SKM-1 treated with dmso at 0.1 percent for 144 hours (cell line): Measurements from ENCODE around the gene MYL11.
A peak's percentile ranks its signal among the peaks of the same experiment; 100 is the strongest.

Experiments used
- DNase-seq: peaks from one replicate; lab custom pipeline; 2025; ENCODE audit not compliant: unreplicated experiment; lab: John Stamatoyannopoulos, UW

MYL11 gene

GRCh38 chr16:30353438-30354129 lies 21.0 kb upstream of the MYL11 start:
- DNase-seq = no peak

GRCh38 chr16:30354423-30355143 lies 20.0 kb upstream of the MYL11 start:
- no peak for DNase-seq

GRCh38 chr16:30355144-30355953 lies 19.3 kb upstream of the MYL11 start, which contains the start of gene CD2BP2:
Gene CD2BP2 (minus strand): TSS chr16:30355308. CDS start chr16:30354681, 627 bp downstream.
- peak; percentile 98 for DNase-seq

GRCh38 chr16:30355954-30356308 lies 18.7 kb upstream of the MYL11 start:
- no peak for DNase-seq

GRCh38 chr16:30356401-30357084 lies 18.1 kb upstream of the MYL11 start:
- DNase-seq = no peak

GRCh38 chr16:30357085-30357714 lies 17.4 kb upstream of the MYL11 start:
- DNase-seq = no peak

GRCh38 chr16:30357715-30358576 lies 16.7 kb upstream of the MYL11 start:
- no peak for DNase-seq

- DNase-seq = no peak
Measured at GRCh38 chr16:30358577-30358936, 16.0 kb upstream of the MYL11 start.

- DNase-seq = no peak
Measured at GRCh38 chr16:30358990-30359870, 15.4 kb upstream of the MYL11 start.

GRCh38 chr16:30359871-30360170 lies 14.8 kb upstream of the MYL11 start:
- no peak for DNase-seq

- no peak for DNase-seq
Measured at GRCh38 chr16:30361180-30361579, 13.4 kb upstream of the MYL11 start.

GRCh38 chr16:30365200-30365599 lies 9.4 kb upstream of the MYL11 start:
- DNase-seq = no peak

GRCh38 chr16:30366511-30366910 lies 8.1 kb upstream of the MYL11 start:
- no peak for DNase-seq

GRCh38 chr16:30367349-30368009 lies 7.1 kb upstream of the MYL11 start:
- DNase-seq = no peak

GRCh38 chr16:30368122-30368791 lies 6.3 kb upstream of the MYL11 start:
- peak; percentile 66 for DNase-seq

GRCh38 chr16:30368792-30369090 lies 5.9 kb upstream of the MYL11 start:
- DNase-seq = no peak

- DNase-seq = no peak
Measured at GRCh38 chr16:30369091-30369937, 5.3 kb upstream of the MYL11 start.
